ENCODE data around the gene NBPF11.
"Not testable (repeated sequence)": the region's sequence is repeated elsewhere in the genome, so short reads cannot be mapped to it uniquely, and the experiment has no call there.

The NBPF11 gene, protein sequence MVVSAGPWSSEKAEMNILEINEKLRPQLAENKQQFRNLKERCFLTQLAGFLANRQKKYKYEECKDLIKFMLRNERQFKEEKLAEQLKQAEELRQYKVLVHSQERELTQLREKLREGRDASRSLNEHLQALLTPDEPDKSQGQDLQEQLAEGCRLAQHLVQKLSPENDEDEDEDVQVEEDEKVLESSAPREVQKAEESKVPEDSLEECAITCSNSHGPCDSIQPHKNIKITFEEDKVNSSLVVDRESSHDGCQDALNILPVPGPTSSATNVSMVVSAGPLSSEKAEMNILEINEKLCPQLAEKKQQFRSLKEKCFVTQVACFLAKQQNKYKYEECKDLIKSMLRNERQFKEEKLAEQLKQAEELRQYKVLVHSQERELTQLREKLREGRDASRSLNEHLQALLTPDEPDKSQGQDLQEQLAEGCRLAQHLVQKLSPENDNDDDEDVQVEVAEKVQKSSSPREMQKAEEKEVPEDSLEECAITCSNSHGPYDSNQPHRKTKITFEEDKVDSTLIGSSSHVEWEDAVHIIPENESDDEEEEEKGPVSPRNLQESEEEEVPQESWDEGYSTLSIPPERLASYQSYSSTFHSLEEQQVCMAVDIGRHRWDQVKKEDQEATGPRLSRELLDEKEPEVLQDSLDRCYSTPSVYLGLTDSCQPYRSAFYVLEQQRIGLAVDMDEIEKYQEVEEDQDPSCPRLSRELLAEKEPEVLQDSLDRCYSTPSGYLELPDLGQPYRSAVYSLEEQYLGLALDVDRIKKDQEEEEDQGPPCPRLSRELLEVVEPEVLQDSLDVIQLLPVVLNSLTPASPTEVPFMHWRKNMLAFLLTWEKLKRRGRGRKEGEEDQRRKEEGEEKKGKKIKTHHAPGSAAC

DNA sequence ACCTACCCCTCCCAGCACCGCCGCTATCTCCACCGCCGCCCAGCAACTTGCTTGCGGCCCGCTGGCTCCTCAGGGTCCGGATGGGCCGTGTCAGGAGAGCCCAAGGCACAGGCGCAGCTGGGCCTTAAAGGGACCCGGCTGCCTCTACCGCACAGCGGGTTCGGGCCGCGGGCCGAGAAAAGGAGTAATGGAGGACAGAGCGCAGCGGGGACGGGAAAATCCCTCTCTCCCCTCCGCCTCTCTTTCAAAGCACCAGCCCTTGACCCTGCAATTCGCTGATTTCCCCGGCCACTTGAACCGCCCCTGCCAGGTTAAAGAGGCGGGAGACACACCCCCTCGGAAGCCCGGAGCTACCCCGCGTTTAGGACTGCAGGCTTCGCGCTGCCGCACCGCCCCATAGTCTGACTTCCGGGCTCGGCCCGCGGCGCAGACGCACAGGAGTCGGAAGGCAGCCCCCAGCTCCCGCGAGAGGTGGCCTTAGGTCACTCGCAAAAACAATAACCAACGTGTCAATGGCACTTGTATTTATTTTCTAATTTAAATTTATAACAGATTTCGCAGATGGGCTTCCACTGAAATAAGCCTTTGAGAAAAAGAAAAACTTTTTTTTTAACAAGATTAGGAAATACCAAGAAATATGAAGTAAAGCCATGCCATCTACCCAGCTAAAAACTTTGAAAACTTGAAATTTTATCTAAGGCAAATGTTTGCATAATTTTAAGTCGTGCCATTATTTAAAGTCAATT lies at the start of gene NBPF11:
TSS of gene NBPF11 (minus strand) at position 371 of the 746 bp plus-strand sequence. CDS start 25,278 bp downstream, outside the sequence.
- not testable (repeated sequence) for DNase-seq

DNA sequence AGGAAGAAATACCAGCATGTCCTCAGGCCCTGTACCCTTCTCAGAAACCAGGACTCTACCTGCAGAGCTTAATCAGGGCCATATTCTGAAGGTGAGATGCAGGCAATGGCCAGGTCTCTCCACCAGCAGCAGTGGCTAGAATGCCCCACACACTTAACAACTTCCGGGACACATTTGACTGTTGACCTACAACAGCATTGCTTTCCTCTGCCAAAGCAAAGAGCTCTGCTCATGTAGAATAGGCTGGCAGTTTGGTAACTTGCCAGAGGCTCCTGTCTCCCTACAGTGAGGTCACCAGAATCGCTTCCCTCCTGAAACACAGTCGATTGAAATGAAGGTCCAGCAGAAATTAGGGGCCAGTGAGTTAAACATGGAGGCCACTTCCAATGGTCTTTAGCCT lies 45.3 kb upstream of the NBPF11 start:
- DNase-seq, result not testable (repeated sequence)

DNA sequence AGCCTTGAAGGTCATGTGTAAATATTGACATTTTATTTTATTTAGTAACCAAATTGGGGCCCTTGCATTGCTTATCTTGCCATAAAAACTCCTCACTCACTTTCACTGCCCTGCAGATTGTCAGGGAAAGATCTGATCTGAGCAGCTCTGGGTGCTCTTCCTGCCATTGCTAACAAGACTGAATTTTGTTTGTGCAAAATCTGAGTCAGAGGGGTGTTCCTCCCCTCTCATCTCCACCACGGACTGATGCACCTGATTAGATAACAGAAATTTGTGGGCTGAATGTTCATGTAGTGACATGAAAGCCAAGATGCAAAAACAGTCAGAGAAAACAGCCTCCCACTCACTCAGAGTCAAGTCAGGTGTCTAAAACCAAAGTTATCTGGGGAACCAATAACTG lies 44.9 kb upstream of the NBPF11 start:
- not testable (repeated sequence) for DNase-seq

DNA sequence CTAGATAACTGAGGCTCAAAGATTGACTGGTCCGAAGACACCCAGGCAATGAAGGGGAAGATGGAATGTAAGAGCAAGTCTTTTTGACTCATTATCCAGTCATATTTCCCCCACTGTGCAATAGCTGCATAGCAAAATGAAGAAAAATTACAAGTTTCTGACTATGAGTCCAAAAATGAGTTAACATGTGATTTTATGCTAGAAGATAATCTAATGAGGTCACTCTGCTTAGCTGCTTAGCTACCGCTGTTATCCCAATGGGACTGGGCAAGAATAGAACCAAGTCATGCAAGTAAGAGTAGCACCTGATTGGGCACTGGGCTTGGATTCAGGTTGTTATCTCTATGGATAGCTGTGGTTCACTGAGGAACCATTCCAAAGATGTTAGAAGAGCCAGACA lies 43.0 kb upstream of the NBPF11 start:
- not testable (repeated sequence) for DNase-seq

DNA sequence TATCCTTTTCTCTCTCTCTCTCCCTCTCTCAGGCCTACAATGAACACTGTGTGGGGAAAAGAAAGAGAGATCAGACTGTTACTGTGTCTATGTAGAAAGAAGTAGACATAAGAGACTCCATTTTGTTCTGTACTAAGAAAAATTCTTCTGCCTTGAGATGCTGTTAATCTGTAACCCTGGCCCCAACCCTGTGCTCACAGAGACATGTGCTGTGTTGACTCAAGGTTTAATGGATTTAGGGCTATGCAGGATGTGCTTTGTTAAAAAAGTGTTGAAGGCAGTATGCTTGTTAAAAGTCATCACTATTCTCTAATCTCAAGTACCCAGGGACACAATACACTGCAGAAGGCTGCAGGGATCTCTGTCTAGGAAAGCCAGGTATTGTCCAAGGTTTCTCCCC lies 36.7 kb upstream of the NBPF11 start:
- DNase-seq, result not testable (repeated sequence)

DNA sequence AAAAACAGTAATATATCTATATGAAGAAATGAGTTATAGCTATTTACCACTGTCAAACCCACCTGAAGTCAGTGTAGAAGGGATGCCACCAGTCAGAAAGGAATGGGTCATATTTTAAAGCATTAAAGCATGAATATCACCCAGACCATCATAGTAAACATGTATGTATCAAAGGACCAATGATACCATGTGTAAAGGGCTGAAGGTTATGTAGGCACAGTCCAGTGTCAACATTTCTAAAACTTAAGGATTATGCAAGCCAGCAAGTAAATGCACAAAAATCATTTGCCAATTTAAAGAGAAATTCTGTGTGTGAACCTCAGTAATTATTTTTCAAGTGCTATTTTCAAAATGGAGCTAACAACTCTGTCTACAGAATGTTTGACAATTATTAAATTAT lies 26.6 kb upstream of the NBPF11 start:
- not testable (repeated sequence) for DNase-seq

DNA sequence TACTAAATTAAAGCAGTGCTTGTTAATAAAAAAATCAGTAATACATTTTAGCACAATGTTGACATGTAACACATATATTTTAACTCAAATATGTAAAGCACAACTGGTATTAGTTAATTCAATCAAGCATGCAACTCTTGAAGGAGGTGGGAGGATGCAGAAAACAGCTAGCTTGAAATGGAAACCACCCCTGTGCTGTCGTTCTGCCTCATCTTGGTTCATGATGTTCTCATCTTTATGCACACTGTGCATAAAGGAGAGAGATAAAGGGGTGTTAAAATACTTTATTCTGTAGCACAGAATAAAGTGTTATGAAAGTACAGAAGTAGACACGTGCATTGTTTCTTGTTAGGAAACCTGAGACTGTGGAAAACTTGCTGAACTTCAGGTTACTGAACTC lies 23.3 kb upstream of the NBPF11 start:
- DNase-seq, result not testable (repeated sequence)

DNA sequence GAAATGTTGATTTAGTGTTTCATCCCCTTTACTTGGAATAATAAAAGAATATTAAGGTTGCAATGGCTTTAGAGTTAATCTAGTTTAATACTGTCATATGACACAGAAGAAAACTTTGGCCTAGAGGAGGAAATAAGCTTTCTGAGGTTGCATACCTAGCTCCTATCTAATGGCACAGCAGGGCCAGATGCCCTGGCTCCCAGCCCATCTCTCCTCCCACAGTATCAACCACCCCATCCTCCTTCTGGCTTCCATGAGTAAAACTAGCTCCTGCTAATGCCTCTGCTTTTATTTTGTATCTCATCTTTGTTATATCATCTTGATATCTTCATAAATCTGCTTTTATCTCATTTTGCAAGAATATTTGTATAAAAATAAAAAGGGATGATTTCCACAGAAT lies 19.9 kb upstream of the NBPF11 start:
- DNase-seq, result not testable (repeated sequence)

DNA sequence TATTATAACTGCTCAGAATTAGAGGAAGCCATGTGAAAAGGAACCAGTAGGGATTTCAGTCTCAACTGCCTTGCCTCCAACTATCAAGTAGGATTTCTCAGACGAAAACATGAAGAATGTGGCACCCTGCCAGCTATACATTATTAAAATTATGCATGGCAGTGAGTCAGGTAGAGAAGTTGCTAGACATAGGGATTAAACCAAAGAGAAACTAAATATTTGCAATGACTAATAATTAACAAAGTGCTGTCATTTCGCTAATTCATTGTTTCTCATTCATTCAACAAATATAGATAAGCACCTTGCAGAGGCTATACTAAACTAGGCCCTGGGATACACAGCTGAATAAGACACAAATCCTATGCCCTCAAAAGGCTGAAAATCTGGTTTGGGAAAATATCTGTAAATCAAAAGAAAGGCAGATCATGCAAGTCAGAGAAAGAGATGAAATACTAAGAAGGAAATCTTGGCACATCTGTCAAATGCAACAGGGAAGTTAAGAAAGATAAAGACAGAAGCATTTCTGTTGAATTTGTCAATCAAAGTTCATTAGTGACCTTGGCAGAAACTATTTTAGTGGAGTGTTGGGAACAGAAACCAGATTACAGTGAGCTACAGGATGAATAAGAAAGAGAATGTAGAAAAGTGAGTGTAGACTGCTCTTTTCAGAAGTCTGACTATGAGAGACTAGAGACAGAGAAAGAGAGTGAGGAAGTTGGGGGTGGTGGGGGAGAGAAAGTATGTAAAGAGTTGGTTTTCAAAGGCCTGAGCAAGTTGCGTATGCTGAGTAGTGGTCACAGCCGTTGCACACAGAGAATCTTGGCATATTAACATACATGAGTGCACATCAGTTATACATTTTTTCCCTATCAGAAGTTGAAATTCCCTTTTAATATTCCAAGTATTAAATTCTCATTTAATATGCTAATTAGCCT lies 14.7 kb upstream of the NBPF11 start:
- no peak for DNase-seq

DNA sequence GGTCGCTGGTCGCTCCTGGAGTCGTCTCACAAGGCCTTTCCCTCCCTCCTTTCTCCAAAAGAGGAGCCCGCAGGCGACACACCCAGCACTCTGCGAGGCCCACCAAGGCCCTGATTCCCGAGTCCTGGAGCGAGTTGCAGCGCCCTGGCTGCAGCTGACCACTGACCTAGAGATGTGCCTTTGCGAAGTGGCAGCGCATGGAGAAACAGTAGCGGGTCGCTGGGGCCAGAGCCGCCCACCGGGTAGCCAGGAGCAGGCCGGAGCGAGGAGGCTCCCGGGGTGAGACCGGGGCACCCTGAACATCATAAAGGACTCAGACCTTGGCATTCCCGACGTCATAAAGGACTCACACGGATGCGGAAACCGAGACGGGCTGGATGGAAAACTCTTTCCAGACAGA lies 10.3 kb upstream of the NBPF11 start:
- no peak for DNase-seq

DNA sequence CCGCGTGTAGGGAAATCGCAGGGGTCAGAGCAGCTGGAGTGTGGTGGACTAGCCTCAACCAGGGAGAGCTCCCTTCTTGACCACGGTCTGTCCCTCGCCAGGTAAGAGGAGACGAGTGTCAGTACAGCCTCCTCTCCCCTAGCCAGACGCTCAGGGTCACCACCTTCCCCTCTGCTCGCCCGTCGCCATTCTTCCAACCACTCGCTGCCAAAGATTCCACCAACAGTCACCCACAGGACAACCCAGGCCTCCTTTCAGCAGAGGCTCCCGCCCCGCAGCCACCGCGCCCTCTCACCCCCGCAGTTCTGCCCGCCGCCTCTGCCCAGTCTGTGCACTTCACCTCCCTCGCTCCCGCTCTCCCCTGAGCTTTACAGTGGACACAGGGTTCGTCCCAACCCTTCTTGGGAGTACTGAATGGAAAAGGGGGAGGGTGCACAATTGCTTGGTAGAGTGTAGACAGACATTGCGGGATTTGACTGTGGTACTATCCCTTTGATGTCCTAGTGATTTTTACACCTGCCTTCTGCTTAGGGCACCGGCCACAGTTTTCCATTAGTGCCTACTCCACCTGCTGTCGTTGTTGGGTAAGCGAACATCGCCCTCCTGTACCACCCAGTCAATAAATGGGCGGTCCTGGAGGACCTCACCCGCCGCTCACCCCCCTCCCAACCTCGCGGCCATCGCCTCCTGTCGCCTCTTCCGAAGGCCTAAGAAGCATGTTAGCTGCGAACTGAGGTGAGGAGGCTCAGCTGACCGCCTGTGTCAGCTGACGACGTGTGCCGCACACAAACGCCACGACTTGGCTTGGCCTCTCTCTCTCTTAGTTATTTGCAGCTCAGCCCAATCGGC lies 9.2 kb upstream of the NBPF11 start:
- DNase-seq, result no peak

DNA sequence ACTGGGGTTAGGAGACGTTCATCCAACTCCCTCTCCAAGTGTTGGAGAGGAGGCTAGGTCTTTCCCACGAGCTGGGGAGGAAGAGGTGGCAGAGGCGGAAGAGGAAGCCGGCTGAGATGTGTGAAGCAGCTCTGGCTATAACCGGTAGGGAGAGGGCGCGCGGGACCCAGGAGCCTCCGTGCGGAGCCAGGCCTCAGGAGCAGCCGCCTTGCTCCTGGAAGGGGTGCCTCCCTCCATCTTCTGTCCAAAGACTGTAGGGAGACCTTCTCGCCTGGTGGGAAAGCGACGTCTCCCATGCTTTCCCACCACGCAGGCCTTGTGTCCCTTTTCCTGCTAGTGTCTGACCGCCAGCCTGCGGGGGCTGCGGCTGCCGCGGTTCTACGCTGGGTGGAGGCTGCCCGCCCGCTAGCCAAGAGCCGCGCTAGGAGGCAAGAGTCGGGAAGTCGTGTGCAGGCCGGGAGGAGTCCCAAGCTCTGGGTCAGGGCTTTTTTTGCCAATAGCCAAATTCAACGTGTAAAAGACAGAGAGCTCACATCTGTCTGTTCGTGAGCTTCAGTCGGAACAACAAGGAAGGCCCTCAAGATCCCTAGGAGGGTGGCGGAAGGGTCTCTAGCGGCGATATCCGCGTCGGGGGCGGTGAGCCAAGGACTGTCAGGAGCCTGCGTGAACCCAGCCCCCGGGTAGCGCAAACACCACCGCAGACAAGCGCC lies 8.4 kb upstream of the NBPF11 start:
- no peak for DNase-seq

DNA sequence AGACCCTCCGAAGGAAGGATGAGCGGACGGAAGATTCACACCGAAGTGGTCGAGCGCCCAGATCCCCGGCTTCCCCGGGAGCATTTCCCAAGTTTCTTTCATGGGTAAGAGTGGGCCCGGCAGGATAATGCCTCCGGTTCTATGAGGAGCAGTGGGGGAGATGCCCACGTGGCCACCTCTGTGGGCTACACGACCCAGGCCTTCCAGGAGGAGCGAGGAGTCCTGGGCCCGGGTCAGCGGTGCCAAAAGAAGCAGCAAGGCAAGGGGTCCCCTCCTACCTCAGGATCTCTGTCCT lies 7.9 kb upstream of the NBPF11 start:
- DNase-seq, result no peak

DNA sequence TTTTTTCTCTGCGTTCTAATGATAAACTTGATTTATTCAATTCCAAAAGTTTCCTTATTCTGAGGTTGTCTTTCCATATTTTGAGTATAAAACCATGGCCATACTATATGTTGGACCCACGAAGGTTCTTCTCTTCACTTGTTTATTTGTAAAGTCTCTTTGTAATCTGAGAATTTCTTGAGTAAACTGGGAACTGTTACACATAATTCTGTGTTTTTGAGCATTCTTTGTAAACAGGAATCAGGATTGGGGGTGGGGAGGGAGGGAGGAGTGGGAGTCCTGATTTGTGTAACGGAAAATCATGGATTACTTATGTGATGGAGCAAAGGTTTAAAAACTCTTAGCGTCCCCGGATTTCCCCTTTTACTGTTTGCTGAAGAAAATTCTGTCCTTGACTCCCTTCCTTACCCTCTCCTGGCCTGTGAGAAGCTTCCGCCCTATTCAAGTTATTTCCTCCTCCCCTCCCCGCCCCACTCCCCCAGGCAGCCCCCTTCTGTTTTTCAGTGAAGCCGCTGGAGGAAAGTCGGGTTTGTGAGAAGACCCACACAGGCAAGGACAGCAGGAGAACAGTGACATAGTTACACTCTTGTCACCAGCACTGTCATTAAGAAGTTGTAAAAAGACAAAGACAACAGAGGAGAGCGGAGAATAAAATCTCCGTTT lies 6.4 kb upstream of the NBPF11 start:
- no peak for DNase-seq

DNA sequence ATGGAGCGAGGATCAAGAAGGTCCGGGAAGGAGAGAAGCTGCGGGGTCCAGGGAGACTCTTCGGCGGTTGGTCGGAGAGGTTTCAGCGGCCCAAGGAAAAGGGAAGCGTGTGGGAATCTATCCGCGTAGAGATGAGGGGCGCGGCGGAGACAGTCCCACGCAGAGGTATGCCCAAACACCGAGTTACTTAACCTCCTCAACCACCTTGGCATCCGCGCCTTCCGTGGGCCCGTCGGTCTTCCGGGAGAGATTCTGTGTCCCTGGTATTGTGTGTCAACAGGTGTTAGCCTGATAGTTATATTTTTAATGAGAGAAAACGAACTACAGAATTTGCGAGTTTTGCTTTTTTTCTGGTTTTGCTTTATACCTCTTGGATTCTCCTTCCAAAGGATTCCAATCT lies 5.7 kb upstream of the NBPF11 start:
- not testable (repeated sequence) for DNase-seq

DNA sequence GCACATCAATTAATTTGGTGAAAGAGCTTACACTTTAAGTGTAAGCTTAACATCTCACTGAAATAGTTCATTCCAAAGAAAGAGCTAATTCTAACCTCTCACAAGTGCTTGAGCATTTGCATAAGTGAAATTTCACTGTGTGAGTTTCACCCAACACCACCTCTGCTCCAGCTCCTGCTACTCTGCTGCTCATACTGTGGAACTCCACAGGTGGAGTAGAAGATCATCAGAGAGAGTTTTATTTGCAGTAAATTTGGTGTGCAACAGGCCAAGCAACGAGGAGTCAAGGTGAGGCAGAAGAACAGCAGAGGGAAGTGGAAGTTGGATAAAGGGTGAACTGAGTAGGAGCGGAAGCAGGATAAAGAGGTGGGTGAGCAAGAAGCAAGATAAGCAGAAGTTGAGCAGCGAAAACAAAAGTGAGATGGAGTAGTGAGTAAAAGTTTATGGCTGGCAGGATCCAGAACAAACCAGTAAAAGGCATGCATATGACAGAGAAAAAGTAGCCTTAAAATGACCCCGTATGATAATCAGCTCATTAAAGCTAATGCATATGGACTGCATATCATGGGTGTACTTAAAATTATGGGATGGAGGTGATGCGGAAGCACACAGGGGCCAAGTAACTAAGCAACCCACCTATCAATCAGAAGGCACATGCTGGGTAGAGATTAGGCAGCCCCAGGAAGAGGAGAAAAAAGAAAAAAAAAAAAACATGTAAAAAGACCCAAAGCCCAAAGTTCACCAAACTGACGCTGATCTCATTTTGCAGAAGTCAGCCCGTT lies 3.6 kb upstream of the NBPF11 start:
- DNase-seq, result not testable (repeated sequence)

DNA sequence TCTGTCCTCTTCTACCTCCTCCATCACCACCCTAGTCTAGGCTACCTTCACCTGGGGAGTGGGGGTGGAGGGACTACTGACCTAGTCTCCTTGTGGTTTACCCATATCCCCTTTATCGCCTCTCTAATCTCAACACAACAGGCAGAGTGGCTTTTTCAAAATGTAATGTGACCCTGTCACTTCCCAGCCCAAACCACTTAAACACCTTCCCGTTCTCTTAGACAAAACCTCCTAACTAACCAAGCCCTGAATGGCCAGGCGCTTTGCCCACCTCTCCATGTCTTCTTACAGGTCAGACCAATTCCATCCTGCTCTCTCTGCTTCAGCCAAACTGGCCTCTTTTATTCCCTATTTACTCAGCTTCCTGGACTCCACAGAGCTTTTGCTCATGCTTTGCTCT lies 714 bp upstream of the NBPF11 start:
- DNase-seq, result not testable (repeated sequence)

DNA sequence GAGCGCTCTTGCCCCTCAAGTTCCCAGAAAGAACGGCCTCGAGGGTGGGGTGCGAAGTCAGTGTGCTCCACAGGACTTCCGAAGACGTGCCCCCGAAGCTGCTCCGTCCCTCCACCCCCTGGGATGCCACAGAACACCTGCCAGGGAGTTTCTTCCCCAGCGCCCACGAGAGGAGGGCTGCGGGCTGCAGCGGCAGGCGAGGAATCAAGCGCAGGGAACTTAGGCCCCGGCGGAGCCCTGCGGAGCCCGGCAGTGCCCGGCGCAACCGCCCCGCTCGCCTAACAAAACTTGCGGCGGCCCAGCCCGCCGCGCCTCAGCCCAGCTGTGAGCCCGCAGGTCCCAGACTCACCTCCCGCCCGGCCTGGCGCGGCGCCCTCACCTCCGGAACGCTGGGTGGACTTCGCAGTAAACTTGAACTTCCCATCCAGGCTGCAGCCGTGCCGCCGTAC lies 686 bp downstream of the NBPF11 start:
- not testable (repeated sequence) for DNase-seq

DNA sequence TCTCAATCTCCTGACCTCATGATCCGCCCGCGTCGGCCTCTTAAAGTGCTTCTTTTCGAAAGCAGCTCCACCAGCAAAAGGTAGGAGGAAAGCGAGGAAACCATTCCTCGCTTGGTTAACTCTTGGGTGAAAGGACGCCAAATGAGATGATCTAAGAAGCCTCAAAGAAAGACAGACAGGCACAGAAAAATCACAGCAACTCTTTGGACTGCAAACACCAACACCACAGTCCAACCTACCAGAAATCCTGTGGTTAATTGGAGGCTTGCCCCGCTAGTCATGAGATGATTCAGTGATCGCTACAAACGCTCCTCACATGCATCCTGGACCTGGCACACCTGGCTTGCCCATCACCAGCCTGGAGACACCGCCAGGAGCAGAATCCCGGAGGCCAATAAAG lies 1.1 kb downstream of the NBPF11 start:
- not testable (repeated sequence) for DNase-seq
